ENCODE measurements around the gene FAM219B. TPM values are rescaled to one million over a fixed set of nuclear protein-coding genes. Genes with fewer than 3 reads are reported as not detected.
A peak's percentile ranks its signal among the peaks of the same experiment; 100 is the strongest.
"Not testable (repeated sequence)": the region's sequence is repeated elsewhere in the genome, so short reads cannot be mapped to it uniquely, and the experiment has no call there.

The FAM219B gene, protein sequence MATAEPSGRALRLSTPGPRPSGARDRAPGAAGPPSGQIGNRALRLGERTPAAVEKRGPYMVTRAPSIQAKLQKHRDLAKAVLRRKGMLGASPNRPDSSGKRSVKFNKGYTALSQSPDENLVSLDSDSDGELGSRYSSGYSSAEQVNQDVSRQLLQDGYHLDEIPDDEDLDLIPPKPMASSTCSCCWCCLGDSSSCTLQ
- total RNA-seq (2014; rRNA removed; shearing (Covaris generic); ENCODE audit: low replicate concordance): 19.2 and 21.2 TPM in 2 replicates

DNA sequence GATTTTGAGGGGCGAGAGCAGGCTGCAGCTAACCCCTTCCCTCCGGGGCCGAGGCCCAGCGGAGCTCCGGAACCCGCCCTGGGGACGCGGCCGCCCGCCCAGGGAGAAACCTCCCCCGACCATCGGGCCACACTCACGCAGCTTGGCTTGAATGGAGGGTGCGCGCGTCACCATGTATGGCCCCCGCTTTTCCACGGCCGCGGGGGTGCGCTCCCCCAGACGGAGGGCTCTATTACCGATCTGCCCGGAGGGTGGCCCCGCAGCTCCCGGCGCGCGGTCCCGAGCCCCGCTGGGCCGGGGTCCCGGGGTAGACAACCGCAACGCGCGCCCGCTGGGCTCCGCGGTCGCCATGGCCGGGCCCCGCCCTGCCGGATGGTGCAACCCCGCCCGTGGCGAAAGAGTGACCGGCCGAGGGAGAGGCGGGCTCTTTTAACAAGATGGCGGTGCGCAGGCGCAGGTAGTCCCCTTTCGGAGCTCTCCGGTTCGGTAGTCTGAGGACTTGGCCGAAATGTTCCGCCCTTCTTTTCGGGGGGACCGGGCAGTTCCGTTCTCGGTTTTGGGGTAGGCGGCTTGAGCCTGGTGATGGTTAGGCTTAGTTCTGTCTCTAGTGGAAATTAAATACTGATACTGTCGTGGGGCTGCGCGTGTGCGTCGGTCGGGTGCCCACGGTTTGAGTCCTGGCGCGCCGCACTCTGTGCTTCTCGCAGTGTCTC, at the start of gene FAM219B:
Gene FAM219B (minus strand): TSS at position 402 of the 713 bp plus-strand sequence. CDS start 51 bp downstream, at position 351.
- in situ Hi-C loops (cut with HindIII; ENCODE audit: low pct_unique_long_range_greater_than_20kb, low sequenced_read_pairs): no loop called here
- DNase-seq (ENCODE audit: low read depth): peak; percentile 69

DNA sequence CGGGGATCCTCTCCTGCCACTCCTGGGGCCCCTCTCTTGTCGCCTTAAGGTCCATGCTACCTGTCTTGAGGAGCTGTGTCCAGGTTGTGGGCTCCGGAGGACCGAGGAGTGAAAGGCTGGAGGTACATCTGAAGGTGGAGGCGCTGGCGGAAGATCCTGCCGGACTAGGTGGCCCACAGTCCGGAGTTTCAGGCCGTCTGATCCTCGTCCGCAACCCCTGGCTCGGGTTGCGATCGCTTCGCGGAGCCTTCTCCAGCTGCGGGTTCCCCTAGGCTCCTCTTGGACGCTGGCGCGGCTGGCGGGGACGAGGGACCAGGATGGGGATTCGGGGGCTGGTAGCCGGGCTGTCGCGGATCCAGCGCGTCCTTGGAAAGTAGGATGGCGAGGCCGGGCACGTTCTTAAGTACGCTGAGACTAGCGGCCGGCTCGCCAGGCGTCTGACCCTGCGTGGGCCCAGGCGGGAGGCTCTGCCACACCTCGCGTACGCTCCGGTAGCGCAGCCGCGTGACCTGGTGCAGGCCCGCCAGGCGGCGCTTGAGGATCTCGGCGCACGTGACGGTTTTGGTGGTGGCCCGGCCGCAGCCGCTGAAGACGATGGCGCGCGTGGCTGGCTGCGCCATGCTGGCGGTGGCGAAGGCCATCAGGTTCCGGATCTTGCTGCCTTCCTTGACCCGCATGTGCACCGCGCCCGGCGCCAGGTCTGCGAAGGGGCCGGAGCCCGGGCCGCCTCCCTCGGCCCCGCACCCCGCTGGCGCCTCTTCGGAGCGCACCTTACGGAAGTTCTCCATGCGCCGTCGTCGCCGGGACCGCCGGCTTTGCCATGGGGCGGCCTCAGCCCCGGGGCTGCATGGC, 49.4 kb upstream of the FAM219B start:
- in situ Hi-C loops (cut with HindIII; ENCODE audit: low pct_unique_long_range_greater_than_20kb, low sequenced_read_pairs): loop anchor here (25.0 kb wide), 1 partner anchor 319 kb away; no protein-coding TSS in a partner anchor
- no peak for DNase-seq (ENCODE audit: low read depth)

DNA sequence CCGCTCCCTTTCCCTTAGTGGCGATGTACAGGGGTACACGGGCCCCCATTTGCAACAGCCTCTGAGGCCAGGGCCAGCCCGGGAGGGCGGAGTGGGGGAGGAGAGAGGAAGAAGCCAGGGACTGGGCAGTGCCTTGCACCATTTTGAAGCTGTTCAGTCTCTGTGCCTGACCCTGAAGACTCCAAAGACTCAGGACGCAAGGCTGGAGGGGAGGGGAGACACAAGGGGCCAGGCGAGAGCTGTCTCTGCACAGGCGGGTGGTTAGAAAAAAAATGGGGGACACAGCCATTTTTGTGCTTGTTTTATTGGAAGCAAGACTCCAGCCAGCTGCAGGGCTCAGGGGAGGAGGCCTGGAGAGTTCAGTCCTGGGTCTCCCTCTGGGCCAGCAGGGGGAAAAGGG, 48.4 kb upstream of the FAM219B start:
- DNase-seq (ENCODE audit: low read depth): no peak
- in situ Hi-C loops (cut with HindIII; ENCODE audit: low pct_unique_long_range_greater_than_20kb, low sequenced_read_pairs): loop anchor here (25.0 kb wide), 1 partner anchor 318 kb away; no protein-coding TSS in a partner anchor

DNA sequence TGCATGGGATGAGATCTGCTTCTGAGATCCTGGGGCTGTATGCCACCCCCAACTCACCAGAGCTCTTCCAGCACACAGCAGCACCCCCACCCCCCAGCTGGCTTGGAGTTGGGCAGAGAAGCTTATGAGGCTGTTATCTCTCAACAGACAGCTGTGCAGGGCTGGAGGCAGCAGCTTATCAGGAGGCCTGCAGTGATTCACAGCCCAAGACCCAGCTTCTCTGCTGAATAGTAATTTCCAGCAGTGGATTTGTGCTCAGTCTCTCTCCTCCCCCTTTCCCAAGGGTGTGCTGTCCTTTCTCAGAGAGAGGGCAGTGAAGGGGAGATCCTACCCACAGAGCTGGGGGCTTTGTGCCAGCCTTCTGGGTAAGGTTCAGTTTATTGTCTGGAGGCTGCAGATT, 47.9 kb upstream of the FAM219B start:
- DNase-seq (ENCODE audit: low read depth): no peak
- in situ Hi-C loops (cut with HindIII; ENCODE audit: low pct_unique_long_range_greater_than_20kb, low sequenced_read_pairs): loop anchor here (25.0 kb wide), 1 partner anchor 317 kb away; no protein-coding TSS in a partner anchor

DNA sequence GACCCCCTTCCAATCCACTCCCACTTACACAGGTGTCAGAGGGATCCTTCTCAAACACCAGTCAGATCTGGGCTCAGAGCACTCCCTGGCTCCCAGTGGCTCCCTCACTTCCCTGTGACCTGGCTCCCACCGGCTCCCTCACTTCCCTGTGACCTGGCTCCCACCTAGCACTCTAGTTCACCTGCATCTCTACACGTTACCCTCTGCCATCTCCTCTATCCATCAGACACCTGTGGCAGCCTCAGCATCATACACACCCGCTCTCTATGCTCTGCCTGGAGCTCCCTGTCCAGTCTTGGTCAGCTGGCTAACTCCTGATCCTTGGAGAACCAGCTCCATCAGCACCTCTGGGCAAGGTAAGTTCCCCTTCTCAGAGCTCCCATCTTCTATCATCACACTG, 44.4 kb upstream of the FAM219B start:
- DNase-seq (ENCODE audit: low read depth): no peak
- in situ Hi-C loops (cut with HindIII; ENCODE audit: low pct_unique_long_range_greater_than_20kb, low sequenced_read_pairs): loop anchor here (25.0 kb wide), 1 partner anchor 314 kb away; no protein-coding TSS in a partner anchor

DNA sequence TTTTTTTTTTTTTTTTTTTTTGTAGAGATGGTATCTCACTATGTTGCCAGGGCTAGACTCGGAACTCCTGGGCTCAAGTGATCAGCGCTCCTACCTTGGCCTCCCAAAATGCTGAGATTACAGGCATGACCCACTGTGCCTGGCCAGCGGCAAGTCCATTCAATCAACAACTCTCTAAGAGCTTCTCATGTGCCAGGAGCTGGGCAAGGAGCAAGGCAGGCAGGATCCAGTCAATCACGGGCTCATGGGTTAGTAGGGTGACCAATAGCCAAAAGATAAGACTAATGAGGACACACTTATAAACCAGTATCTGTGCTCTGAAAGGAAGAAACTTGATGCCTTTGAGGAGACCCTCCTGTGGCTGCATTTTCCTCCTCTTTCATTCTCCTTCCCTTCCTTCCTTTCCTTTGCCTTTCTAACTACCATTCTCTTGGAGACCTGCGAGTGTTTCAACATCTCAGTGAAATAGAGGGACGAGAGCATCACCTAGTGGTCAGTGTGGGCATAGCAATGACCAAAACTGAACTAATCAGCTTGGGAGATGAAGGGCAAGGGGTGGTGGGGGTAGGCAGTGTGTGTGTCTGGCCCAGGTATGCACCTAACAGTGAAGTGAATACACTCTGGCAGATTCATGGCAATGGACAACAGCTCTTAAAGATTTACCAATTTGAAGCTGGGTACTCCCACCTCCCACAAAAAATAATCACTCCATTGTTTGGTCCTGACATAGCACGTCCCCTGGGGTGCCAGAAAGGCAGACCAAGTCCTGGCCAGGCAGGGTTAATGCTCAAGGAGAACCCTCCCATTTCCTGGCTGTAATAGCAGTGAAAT, 43.6 kb upstream of the FAM219B start:
- DNase-seq (ENCODE audit: low read depth): peak; percentile 68
- in situ Hi-C loops (cut with HindIII; ENCODE audit: low pct_unique_long_range_greater_than_20kb, low sequenced_read_pairs): loop anchor here (25.0 kb wide), 1 partner anchor 313 kb away; no protein-coding TSS in a partner anchor

DNA sequence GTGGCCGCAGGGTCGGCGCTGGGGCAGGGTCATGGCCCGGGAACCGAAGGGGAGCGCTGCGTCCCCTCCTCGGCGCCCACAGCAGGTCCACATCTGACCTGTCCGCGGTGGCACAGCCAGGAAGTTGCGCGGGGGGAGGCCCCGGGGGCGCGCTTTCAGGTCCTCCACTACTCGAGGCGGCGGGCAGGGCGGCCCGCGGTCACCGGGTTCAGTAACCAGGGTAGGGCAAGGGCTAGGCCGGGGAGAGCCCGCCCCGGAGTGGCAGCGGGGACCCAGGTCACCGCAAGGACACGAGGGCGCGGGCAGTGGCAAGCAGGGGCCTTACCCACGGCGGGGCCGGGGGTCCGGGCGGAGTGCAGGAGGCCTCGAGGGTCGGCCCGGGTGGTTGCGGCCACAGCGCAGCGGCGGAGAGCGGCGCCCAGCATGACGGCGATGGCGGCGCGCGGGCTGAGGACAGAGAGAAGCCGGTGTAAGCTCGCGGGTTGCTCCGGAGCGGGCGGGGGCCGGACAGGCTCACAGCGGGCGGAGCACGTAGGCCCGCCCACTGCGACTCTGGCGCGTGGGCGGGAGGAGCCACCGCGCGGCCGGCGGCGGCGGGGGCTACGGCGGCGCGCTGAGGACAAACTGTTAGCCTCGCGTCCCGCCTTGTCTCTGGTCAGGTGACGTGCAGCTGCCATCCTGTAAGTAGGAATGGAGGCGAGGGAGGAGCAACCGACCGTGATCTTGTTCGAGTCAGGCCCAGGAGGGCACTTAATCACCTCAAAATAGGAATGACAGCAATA, 31.1 kb upstream of the FAM219B start, which contains the start of gene COX5A:
Gene COX5A (minus strand): TSS at position 484 of the 782 bp plus-strand sequence. CDS start 59 bp downstream, at position 425.
- in situ Hi-C loops (cut with HindIII; ENCODE audit: low pct_unique_long_range_greater_than_20kb, low sequenced_read_pairs): no loop called here
- peak; percentile 98 for DNase-seq (ENCODE audit: low read depth)

DNA sequence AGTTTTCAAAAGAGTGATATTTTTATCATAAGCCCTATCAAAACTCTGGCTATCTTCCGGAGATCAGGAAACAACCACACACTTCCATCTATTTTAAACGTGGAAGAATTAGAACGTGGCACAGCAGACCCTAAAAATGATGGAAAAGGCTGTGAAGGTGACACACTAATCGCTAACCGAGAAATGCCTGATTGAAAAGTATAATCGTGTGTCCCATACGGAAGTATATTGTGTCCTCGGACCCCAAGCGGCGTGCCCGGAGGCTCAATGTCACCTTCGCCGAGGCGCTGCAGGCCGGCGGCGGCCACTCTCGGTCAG, 30.6 kb upstream of the FAM219B start:
- DNase-seq (ENCODE audit: low read depth): no peak
- in situ Hi-C loops (cut with HindIII; ENCODE audit: low pct_unique_long_range_greater_than_20kb, low sequenced_read_pairs): no loop called here

DNA sequence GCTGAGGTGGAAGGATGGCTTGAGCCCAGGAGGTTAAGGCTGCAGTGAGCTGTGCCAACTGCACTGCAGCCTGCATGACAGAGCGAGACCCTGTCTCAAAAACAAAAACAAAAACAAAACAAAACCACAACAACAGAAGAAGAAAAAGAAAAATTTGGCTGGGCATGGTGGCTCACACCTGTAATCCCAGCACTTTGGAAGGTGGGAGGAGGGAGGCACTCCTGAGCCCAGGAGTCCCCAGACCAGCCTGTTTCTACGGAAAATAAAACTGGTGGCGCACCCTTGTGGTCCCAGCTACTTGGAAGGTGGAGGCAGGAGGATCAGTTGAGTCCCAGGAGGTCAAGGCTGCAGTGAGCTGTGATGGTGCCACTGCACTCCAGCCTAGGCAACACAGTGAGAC, 28.5 kb upstream of the FAM219B start:
- in situ Hi-C loops (cut with HindIII; ENCODE audit: low pct_unique_long_range_greater_than_20kb, low sequenced_read_pairs); DNase-seq (ENCODE audit: low read depth): not testable (repeated sequence)

DNA sequence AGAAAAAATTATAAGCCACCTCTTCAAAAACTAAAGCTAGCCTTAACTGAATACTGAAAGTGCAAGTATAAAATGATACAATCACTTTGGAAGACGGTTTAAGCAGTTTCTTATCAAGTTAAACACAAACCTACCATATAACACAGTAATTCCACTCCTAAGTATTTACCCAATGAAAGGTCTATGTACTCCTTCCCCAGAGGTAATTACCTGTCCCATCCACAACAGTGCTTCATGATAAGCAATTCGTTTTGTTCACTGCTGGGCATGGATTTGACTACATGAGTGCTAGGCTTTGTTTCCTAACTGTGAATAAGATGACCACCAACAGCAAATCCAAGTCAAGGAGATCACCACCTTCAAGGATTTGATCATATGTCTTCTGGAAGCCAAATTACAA, 26.9 kb upstream of the FAM219B start:
- in situ Hi-C loops (cut with HindIII; ENCODE audit: low pct_unique_long_range_greater_than_20kb, low sequenced_read_pairs): no loop called here
- no peak for DNase-seq (ENCODE audit: low read depth)

DNA sequence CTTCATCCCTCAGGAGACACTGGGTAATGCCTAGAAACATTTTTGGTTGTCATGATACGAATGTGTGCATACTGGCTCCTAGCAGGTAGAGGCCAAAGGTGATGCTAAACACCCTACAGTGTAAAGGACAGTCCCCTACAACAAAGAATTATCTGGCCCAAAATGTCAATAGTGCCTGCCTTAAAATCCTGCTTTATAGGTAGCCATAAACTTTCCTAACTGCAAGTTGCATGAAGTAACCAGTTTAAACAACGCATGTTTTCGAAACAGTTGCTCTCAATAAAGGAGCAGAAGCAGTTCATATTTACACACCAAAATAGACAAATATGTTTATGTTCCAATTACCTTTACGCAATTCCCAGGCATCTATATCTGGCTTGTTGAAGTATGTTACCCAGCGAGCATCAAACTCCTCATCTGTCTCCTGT, 22.1 kb upstream of the FAM219B start:
- DNase-seq (ENCODE audit: low read depth): no peak
- in situ Hi-C loops (cut with HindIII; ENCODE audit: low pct_unique_long_range_greater_than_20kb, low sequenced_read_pairs): no loop called here

DNA sequence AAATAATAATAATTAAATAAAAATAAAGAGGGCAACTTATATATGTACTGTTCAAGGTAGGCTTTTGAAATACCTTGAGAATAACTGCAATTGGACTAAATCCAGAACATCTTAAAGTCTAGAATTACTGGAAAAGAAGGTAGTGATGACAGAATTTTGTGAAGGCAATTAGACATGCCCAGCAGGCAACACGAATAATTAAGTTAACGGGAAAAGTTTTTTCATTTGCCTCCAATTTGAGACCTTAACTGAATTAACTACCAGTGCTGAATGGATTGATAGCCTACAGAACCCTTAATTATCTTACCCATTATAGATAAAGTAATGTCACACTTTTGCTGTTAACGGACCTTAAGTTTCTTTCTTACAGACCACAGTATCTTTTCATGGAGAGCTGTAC, 17.9 kb upstream of the FAM219B start:
- in situ Hi-C loops (cut with HindIII; ENCODE audit: low pct_unique_long_range_greater_than_20kb, low sequenced_read_pairs): no loop called here
- DNase-seq (ENCODE audit: low read depth): no peak

DNA sequence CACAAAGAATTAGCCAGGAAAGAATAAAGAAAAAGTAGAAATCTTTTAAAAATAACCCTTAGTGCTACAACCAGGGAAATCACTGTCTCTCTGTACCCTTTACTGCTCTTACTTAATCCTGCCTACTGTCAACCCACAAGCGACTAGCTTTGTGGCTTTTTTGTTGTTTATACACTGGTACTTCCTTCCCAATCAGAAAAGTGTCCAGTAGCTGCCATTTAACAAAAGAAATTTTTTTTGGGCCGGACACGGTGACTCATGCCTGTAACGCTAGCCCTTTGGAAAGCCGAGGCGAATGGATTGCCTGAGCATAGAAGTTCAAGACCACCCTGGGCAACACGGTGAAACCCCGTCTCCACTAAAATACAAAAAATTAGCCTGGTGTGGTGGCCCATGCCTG, 13.8 kb upstream of the FAM219B start:
- DNase-seq (ENCODE audit: low read depth): no peak
- in situ Hi-C loops (cut with HindIII; ENCODE audit: low pct_unique_long_range_greater_than_20kb, low sequenced_read_pairs): no loop called here

DNA sequence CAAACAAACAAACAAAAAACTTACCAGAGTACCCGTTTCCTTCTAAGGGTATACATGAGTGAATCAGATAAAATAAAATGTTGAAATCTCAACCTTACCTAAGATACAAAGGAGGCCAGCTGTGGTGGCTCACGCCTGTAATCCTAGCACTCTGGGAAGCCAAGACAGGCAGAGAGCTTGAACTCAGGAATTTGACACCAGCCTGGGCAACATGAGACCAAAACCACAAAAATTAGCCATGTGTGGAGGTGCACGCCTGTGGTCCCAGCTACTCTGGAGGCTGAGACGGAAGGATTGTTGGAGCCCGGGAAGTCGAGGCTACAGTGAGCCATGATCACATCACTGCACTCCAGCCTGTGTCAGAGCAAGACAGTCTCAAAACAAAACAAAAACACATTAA, 11.0 kb upstream of the FAM219B start:
- in situ Hi-C loops (cut with HindIII; ENCODE audit: low pct_unique_long_range_greater_than_20kb, low sequenced_read_pairs): no loop called here

DNA sequence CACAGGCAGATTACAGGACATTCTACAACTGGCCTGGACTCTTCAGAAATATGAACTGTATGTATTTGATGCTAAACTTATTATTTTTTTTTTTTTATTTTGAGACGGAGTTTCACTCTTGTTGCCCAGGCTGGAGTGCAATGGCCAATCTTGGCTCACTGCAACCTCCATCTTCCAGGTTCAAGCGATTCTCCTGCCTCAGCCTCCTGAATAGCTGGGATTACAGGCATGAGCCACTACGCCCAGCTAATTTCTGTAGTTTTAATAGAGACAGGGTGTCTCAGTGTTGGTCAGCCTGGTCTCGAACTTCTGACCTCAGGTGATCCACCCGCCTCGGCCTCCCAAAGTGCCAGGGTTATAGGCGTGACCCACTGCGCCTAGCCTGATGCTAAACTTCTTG, 7.1 kb upstream of the FAM219B start:
- in situ Hi-C loops (cut with HindIII; ENCODE audit: low pct_unique_long_range_greater_than_20kb, low sequenced_read_pairs); DNase-seq (ENCODE audit: low read depth): not testable (repeated sequence)

More for the DNA sequence above, 11.0 kb upstream of the FAM219B start:
- no peak for DNase-seq (ENCODE audit: low read depth)

DNA sequence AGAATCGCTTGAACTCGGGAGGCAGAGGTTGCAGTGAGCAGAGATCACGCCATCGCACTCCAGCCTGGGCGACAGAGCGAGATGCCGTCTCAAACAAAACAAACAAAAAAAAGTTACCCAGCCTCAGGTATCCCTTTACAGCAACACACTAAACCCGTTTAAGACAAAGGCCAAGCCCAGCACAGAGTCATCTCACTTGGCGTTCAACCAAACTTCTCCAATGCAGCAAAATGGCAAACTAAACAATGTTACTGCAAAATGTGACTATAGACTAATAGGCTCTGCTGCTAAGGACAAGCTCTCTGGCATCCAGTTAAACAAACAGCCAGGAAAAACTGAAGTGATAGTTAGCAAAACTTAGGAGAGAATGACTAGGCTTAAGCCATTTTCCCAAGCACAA, 6.4 kb upstream of the FAM219B start:
- in situ Hi-C loops (cut with HindIII; ENCODE audit: low pct_unique_long_range_greater_than_20kb, low sequenced_read_pairs): no loop called here
- peak; percentile 43 for DNase-seq (ENCODE audit: low read depth)

DNA sequence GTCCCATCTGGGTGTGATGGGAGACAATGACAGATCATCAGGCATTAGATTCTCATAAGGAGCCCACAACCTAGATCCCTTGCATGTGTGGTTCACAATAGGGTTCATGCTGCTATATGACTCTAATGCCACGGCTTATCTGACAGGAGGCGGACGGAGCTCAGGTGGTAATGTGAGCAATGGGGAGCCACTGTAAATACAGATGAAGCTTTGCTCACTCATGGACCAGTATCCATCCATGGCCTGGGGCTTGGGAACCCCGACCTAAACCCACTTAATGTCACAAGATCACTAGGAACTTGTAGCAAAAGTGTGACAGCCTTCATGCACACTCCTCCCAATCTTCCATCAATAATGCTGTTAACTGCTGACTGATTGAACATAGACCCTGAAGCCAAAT, 2.0 kb upstream of the FAM219B start:
- DNase-seq (ENCODE audit: low read depth): no peak
- in situ Hi-C loops (cut with HindIII; ENCODE audit: low pct_unique_long_range_greater_than_20kb, low sequenced_read_pairs): no loop called here

Data from Caki2 (cell line).